ENCODE measurements around the gene AMER3.

GRCh38 chr2:130785466-130786055, 30.2 kb downstream of the AMER3 start:
- TF ChIP-seq POLR2A (IDR thresholded peaks at IDR 0.05; ENCODE audit: low read length): no peak
- no peak for TF ChIP-seq GATA1 (IDR thresholded peaks at IDR 0.05; ENCODE audit: low read depth, low read length)
